PC-3 (cell line): ENCODE measurements around the gene CRYGN. TPM values are rescaled to one million over a fixed set of nuclear protein-coding genes. Genes with fewer than 3 reads are reported as not detected.

Experiments
- ATAC-seq: fragments of 200-7000 bp; cut with Tn5 transposase; 2 replicates; pipeline ENCODE4 v1.9.1; 2020; ENCODE audit warnings: mild to moderate bottlenecking, moderate library complexity
- BruUV-seq: library from RNA; stranded (reverse); fragments of 400-500 nt; replicated peaks from 2 replicates; lab custom pipeline; 2021; lab: Mats Ljungman, UMichigan
- CTCF ChIA-PET: fragments of 300-600 bp; sonication (Branson Sonifier 250); formaldehyde crosslinking; loops from one replicate; lab custom pipeline; 2022; ENCODE audit warnings: antibody characterized with exemption; lab: Charles Lee
- POLR2A ChIA-PET: fragments of 300-600 bp; sonication (Branson Sonifier 250); formaldehyde crosslinking; loops from one replicate; lab custom pipeline; 2022; ENCODE audit warnings: antibody characterized with exemption; ENCODE audit not compliant: unreplicated experiment; lab: Charles Lee
- DNase-seq: peaks from one replicate; pipeline ENCODE4 v3.0.0-alpha.2; 2015
- H2AFZ ChIP-seq: fragments of 300-600 bp; sonication (generic); 2 replicates; pipeline ENCODE4 v1.6.0; 2016; ENCODE audit warnings: antibody characterized with exemption, low read length
- H3F3A ChIP-seq: fragments of 300-600 bp; sonication (generic); one replicate; pipeline ENCODE4 v1.6.0; 2017; ENCODE audit warnings: antibody characterized with exemption, low read length, control low read depth, mild to moderate bottlenecking; ENCODE audit not compliant: unreplicated experiment
- H3K27ac ChIP-seq: fragments of 300-600 bp; sonication (generic); 2 replicates; pipeline ENCODE4 v1.5.1; 2016; ENCODE audit warnings: mild to moderate bottlenecking, low read length
- H3K27me3 ChIP-seq: fragments of 300-600 bp; sonication (generic); 2 replicates; pipeline ENCODE4 v1.6.1; 2016; ENCODE audit warnings: low read length, mixed read lengths
- H3K36me3 ChIP-seq: fragments of 300-600 bp; sonication (generic); 2 replicates; pipeline ENCODE4 v1.6.1; 2016; ENCODE audit warnings: low read depth, mixed run types, low read length, mixed read lengths
- H3K4me1 ChIP-seq: fragments of 300-600 bp; sonication (generic); 2 replicates; pipeline ENCODE4 v1.5.1; 2016; ENCODE audit warnings: low read length; ENCODE audit not compliant: insufficient read depth
- H3K4me2 ChIP-seq: fragments of 300-600 bp; sonication (generic); 2 replicates; pipeline ENCODE4 v1.6.0; 2016; ENCODE audit warnings: low read length
- H3K4me3 ChIP-seq: fragments of 300-600 bp; sonication (generic); 2 replicates; pipeline ENCODE4 v1.5.1; 2016; ENCODE audit warnings: mild to moderate bottlenecking, low read length, mixed read lengths
- H3K79me2 ChIP-seq: fragments of 300-600 bp; sonication (generic); 2 replicates; pipeline ENCODE4 v1.6.1; 2017; ENCODE audit warnings: low read length, mixed read lengths
- H3K9ac ChIP-seq: fragments of 300-600 bp; sonication (generic); 2 replicates; pipeline ENCODE4 v1.6.0; 2016; ENCODE audit warnings: mild to moderate bottlenecking, low read length
- H3K9me2 ChIP-seq: fragments of 300-600 bp; sonication (generic); replicated peaks from 2 replicates; pipeline ENCODE4 v1.6.1; 2016; ENCODE audit warnings: mixed run types, low read length, mixed read lengths
- H3K9me3 ChIP-seq: fragments of 300-600 bp; sonication (generic); 2 replicates; pipeline ENCODE4 v1.6.1; 2016; ENCODE audit warnings: low read length, mixed read lengths
- H4K20me1 ChIP-seq: fragments of 300-600 bp; sonication (generic); 2 replicates; pipeline ENCODE4 v1.6.1; 2016; ENCODE audit warnings: low read length, mixed read lengths
- EZH2 ChIP-seq: fragments of 300-600 bp; sonication (generic); IDR thresholded peaks from one replicate; pipeline ENCODE4 v1.6.1; 2017; ENCODE audit warnings: antibody characterized with exemption, mild to moderate bottlenecking, low read length; ENCODE audit not compliant: unreplicated experiment
- EZH2phosphoT487 ChIP-seq: fragments of 300-600 bp; sonication (generic); IDR thresholded peaks from 2 replicates; pipeline ENCODE4 v1.6.1; 2018; ENCODE audit warnings: mild to moderate bottlenecking, antibody characterized with exemption, low read length, borderline replicate concordance
- intact Hi-C: fragments of 100-400 bp; cut with micrococcal nuclease; formaldehyde crosslinking; loops from 2 replicates; pipeline ENCODE4 v1.9.0; 2023
- total RNA-seq: library from RNA; depleted of rRNA; stranded (reverse); fragments of >200 nt; gene quantifications from 2 replicates; pipeline ENCODE4 v1.2.3, GENCODE V29; 2014
- TF ChIP-seq, protein P1 (sequence below): fragments of 300-600 bp; sonication (generic); conservative IDR thresholded peaks from 2 replicates; pipeline ENCODE4 v1.5.1; 2017; ENCODE audit warnings: antibody characterized with exemption, low read depth, mild to moderate bottlenecking, low read length

Gene CRYGN
- total RNA-seq, 1 experiment from 2014 or later = 0.11 TPM

DNA sequence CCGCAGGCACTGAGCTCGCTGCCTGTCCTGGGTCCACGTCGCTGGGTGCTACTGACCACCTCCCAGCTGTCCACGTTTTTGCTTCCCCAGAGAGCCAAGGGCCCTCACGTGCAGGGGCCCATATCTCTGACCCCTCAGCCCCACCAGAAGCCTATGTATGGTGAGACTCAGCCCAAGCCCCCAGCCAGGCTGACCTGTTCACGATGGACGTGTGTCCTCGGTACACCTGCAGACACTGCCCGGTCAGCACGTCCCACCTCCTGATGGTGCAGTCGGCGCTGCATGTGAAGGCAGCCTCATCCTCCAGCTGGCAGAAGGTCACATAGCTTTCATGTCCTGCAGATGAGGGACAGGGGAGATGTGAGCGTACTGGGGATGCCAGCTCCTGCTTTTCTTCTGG, 40.0 kb downstream of the CRYGN start:
- Histone ChIP-seq H3K9me2 (no peaks in the 10 kb centered on the region), H3K4me1 (no peaks in the 10 kb centered on the region), H3K4me2 (no peak overlapping the region), H3K4me3 (no peak overlapping the region), H2AFZ (no peak overlapping the region), H3K79me2 (no peaks in the 10 kb centered on the region), H4K20me1 (no peaks in the 10 kb centered on the region), H3K27me3 (no peaks in the 10 kb centered on the region), H3K9me3 (no peaks in the 10 kb centered on the region), H3K9ac (no peak overlapping the region), H3K36me3 (no peaks in the 10 kb centered on the region), H3K27ac (no peak overlapping the region), H3F3A (no peaks in the 10 kb centered on the region)
- ATAC-seq = no peak
- ChIA-PET POLR2A (no interaction called here), CTCF (no interaction called here)
- DNase-seq = no peak
- TF ChIP-seq, protein P1, sequence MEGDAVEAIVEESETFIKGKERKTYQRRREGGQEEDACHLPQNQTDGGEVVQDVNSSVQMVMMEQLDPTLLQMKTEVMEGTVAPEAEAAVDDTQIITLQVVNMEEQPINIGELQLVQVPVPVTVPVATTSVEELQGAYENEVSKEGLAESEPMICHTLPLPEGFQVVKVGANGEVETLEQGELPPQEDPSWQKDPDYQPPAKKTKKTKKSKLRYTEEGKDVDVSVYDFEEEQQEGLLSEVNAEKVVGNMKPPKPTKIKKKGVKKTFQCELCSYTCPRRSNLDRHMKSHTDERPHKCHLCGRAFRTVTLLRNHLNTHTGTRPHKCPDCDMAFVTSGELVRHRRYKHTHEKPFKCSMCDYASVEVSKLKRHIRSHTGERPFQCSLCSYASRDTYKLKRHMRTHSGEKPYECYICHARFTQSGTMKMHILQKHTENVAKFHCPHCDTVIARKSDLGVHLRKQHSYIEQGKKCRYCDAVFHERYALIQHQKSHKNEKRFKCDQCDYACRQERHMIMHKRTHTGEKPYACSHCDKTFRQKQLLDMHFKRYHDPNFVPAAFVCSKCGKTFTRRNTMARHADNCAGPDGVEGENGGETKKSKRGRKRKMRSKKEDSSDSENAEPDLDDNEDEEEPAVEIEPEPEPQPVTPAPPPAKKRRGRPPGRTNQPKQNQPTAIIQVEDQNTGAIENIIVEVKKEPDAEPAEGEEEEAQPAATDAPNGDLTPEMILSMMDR = no peak
- TF ChIP-seq EZH2 (no peak), EZH2phosphoT487 (no peak)
- BruUV-seq = no TSS peak
- intact Hi-C loops = no loop called here

DNA sequence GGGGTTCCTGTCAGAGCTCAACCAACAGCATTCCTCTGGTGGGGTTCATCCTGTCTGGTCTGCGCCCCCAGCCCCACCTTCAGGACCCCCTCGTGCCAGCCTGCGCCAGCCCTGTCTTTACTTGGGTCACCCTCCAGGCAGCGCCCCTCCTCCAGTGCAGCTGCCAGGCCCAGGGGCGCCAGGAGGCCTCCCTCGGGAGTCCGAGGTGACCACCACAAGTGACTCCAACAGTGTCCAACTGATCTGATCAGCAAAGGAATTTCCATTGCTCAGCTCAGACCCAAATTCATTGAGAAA, 40.7 kb downstream of the CRYGN start:
- intact Hi-C loops = no loop called here
- Histone ChIP-seq H3K4me2 (no peak overlapping the region), H3K9me2 (no peaks in the 10 kb centered on the region), H3K27ac (no peak overlapping the region), H3K79me2 (no peaks in the 10 kb centered on the region), H3K9me3 (no peaks in the 10 kb centered on the region), H2AFZ (no peak overlapping the region), H3K27me3 (no peaks in the 10 kb centered on the region), H3K4me3 (no peak overlapping the region), H3K9ac (no peak overlapping the region), H4K20me1 (no peaks in the 10 kb centered on the region), H3K36me3 (no peaks in the 10 kb centered on the region), H3F3A (no peaks in the 10 kb centered on the region), H3K4me1 (no peaks in the 10 kb centered on the region)
- ChIA-PET POLR2A (no interaction called here), CTCF (interaction anchor here (0.6 kb wide), 1 partner anchor 15 kb away, joined by 3 read pairs; no protein-coding TSS in a partner anchor)
- ATAC-seq = no peak
- no TSS peak for BruUV-seq
- DNase-seq = no peak
- TF ChIP-seq, protein P1 = no peak
- TF ChIP-seq EZH2 = no peak
- TF ChIP-seq EZH2phosphoT487 = no peak

DNA sequence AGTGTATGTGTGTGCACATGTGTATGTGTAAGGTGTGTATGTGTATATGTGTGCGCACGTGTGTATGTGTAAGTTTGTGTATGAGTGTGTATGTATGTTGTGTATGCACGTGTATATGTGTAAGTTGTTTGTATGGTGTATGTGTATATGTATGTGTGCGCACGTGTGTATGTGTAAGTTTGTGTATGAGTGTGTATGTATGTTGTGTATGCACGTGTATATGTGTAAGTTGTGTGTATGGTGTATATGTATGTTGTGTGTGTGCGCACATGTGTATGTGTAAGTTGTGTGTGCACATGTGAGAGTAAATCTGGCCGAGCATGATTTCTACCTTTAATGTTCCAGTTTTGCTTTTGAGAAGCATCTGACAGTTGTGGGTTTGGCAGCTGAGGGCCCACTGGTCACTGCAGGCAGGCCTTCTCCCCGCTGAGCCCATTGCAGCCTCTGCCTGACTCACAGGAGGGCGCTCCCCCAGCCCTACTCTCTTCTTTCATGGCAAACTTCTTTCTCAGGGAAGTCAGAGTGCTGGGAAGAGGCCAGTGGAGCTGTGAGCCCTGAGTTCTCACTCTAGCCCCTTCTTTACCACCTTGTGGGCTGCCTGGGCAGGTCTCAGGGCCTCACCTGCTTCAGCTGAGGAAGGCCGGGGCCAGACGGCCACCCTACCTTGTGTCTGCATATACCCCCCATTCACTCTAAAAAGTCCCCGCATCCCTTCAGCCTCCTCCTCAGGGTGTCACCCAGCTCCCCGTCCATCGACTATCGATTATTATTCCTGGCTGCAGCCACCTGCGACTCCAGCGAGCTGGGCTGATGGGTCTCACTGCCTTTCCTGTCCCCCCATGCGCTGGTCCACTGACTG, 41.3 kb downstream of the CRYGN start:
- Histone ChIP-seq H4K20me1 (no peaks in the 10 kb centered on the region), H3K27ac (no peak overlapping the region), H3K27me3 (no peaks in the 10 kb centered on the region), H3K79me2 (no peaks in the 10 kb centered on the region), H2AFZ (no peak overlapping the region), H3K9me2 (no peaks in the 10 kb centered on the region), H3K9me3 (no peaks in the 10 kb centered on the region), H3K4me1 (no peaks in the 10 kb centered on the region), H3K9ac (no peak overlapping the region), H3K4me2 (no peak overlapping the region), H3F3A (no peaks in the 10 kb centered on the region), H3K36me3 (no peaks in the 10 kb centered on the region), H3K4me3 (no peak overlapping the region)
- ATAC-seq = no peak
- ChIA-PET CTCF (interaction anchor here (0.6 kb wide), 1 partner anchor 15 kb away, joined by 3 read pairs; no protein-coding TSS in a partner anchor), POLR2A (no interaction called here)
- DNase-seq = no peak
- TF ChIP-seq EZH2 (no peak), EZH2phosphoT487 (no peak)
- TF ChIP-seq, protein P1 = no peak
- intact Hi-C loops = no loop called here
- BruUV-seq = no TSS peak
